GM19035 (cell line): Measurements from ENCODE around the gene EVI5.
A peak's percentile ranks its signal among the peaks of the same experiment; 100 is the strongest.
"Not testable (repeated sequence)": the region's sequence is repeated elsewhere in the genome, so short reads cannot be mapped to it uniquely, and the experiment has no call there.

ENCODE experiments used
- ATAC-seq: cut with Tn5 transposase; IDR thresholded peaks from one replicate; pipeline ENCODE4 v1.9.1; 2021; ENCODE audit not compliant: unreplicated experiment

The EVI5 gene

DNA sequence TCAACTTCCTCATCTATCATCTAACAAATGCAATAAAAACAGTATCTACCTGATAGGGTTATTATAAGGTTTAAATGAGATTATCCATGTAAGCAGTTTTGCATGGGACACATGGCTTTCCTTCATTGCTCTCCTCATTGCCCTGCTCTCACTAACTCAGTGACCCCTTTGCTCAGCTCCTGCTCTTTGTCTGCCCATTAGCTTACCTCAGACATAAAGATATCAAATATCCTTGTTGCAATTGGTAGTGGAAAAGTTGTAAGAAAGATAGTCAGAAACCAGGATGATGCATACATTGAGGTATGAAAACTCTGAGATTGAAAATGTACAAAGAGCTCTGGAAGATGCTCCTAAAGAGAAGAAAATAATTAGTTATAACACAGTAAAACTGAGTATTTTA, 89.8 kb downstream of the EVI5 start:
- ATAC-seq = no peak

DNA sequence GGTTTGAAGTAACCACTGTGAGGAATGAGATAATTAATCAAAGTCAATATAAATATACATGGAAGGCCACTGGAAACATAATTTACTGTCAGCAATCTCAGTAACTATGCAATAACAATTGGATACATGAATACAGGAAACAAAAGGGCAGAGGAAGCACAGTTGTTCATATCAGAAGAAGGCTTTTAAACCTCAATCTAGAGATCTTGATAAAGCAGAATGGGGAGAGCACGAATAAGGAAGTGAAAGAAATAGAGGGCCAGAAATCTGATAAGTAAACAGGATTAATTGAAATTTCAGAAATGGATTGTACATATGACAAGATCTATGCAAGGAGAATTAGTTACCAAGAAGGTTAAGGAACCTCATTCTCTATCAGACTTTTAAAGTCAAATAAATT, 93.0 kb downstream of the EVI5 start:
- ATAC-seq = no peak

DNA sequence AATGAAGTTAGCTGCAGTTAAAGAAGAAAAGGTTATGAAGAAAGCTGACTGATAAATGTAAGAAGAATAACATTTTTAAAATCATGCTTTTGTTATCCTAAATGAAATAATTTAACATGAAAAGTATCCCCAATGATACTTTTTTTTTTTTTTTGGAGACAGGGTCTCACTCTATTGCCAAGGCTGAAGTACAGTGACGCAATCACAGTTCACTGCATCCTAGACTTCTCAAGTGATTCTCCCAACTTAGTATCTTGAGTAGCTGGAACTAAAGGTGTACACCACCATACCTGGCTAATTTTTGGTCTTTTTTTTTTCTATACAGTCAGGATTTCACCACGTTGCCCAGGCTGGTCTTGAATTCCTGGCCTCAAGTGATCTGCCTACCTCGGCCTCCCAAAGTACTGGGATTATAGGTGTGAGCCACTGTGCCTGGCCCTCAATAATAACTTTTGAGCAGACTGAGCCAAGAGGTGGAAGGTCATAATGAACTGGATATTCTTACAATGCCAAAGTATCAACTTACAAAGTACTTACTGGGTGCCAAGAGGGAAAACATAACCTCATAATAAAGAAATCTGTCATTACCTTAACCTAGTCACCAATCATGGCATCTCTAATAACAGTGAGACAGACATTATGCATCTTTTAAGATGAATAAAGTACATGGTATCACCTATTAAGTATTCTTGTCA, 94.5 kb downstream of the EVI5 start:
- ATAC-seq = no peak

DNA sequence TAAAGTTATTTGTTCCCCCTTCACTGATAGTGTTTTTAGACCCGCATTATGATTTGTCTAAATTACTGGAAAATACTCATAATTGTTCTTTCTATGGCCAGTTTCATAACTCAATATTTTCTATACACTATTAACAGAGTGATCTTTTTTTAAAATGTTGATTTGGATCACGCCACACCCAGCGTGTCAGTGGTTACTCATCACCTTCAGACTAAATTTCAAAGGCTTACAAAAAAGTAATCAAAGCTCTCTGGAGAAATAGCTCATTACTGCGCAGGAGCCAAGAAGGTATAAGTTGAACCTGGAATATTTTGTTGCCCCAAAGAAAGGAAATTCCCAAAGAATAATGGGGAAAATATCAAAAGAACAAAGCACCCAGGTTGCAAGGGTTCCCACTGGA, 104.9 kb downstream of the EVI5 start:
- ATAC-seq = no peak

DNA sequence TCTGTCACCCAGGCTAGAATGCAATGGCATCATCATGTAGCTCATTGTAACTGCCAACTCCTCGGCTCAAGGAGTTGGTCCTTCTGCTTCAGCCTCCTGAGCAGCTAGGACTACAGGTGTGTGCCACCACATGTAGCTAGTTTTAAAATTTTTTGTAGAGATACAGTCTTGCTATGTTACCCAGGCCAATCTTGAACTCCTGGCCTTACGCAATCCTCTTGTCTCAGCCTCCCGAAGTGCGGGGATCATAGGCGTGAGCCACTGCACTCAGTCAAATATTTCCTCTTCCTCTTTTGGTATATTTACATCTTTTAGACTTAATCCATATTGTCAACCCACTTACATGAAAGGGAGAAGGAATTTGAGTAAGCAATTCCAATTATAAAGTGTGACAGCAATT, 121.1 kb downstream of the EVI5 start:
- ATAC-seq = no peak

DNA sequence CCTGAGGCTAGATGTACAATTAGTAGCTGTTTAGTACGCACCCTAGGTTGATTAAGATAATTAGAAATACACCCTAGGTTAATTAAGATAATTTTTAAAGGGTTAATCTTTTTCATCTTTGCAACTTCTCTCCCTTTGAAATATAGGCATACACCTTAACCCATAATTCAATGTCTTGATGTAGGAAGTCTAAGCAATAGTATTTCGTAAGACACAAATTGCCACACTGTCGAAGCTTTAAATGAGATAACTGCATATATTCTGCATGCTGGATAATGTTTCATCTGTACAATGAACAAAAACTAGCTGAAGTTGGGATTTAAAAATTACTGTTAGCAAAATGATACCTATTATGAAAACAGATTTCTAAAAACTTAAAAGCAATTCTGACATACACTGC, 122.9 kb downstream of the EVI5 start:
- no peak for ATAC-seq

DNA sequence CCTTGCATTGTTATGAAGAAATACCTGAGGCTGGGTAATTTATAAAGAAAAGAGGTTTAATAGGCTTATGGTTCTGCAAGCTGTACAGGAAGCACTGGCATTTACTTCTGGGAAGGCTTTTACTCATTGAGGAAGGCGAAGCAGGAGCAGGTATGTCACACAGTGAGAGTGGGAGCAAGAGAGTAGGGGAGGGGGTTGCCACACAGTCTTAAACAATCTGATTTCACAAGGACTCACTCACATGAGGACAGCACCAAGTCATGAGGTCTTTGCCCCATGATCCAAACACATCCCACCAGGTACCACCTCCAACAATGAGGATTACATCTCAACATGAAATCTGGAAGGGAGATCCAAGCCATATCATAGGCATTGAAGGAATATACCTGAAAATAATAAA, 127.2 kb downstream of the EVI5 start:
- no peak for ATAC-seq

DNA sequence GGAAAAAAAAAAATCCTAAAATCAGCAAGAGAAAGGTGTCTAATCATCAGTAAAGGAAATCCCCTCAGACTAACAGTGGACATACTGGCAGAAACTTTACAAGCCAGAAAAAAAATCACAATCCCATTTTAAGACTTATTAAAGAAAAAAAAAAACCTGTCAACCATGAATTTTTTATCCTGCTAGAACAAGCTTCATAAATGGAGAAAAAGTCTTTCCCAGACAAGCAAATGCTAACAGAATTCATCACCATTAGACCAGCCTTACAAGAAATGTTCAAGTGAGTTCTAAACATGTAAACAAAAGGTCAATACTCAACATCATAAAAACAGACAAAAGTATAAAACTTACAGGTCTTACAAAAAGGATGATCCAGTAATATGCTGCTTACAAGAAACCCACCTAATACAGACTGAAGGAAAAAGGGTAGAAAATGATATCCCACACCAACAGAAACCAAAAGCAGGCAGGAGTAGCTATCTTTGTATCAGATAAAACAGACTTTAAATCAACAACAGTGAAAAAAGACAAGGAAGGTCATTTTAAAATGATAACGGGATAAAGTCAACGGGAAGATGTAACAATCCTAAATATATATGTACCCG, 129.6 kb downstream of the EVI5 start:
- no peak for ATAC-seq

DNA sequence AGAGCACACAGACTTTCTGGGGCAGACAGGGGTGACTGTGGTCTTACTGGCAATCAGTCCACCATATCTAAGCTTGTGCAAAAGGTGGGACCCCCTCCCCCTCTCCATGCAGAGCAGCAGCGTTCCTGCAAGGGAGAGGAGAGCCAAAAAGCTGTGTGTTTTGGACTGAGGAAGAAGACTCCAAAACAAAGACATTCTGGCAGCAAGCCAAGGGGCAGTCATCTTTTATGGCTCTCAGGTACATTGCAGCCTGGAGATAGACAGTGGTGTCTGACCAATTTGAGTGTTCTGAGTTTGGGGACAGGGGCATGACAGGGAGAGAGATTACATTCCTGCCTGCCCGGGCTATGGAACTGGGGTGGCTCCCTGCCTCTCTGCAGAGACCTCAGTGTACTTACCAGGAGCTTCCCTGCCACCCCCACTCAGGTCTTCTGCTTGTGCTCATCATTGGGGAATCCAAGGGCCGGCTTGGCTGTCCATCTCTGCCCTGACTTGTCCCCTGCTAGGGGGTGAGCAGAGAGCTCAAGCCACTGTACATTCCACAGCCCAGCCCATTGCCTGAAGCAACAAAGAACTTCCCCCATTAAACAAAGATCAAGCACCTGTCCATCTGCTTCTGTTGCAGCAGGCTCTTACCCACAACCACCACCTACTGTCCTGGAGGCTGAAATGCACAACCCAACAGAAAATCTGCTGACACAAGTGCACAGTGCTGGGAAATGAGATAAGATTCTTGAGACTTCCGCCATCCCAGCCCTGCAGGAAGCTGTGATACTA, 131.1 kb downstream of the EVI5 start:
- no peak for ATAC-seq

DNA sequence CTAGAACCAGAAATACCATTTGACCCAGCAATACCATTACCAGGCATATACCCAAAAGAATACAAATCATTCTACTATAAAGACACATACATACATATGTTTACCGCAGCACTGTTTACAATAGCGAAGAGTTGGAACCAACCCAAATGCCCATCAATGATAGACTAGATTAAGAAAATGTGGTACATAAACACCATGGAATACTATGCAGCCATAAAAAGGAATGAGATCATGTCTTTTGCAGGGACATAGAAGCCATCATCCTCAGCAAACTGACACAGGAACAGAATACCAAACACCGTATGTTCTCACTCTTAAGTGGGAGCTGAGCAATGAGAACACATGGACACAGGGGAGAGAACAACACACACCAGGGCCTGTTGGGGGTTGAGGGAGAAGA, 144.2 kb downstream of the EVI5 start:
- not testable (repeated sequence) for ATAC-seq

DNA sequence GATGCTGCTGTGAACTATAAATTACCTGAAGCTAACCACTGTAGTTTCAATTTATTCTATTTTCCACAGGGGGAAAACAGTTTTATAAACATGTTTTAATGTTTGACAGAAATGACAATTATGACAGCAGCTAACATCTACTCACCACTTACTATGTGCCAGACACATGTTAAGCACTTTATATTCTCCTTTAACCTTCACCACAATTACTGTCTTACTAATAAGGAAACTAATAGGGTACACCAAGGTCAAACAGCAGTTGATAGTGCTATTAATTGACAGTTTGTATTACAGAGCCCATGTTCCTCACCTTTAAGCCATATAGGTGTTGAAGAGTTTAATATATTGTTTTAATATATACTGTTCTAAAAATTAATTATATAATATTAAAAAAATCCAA, 146.4 kb downstream of the EVI5 start:
- ATAC-seq = no peak

DNA sequence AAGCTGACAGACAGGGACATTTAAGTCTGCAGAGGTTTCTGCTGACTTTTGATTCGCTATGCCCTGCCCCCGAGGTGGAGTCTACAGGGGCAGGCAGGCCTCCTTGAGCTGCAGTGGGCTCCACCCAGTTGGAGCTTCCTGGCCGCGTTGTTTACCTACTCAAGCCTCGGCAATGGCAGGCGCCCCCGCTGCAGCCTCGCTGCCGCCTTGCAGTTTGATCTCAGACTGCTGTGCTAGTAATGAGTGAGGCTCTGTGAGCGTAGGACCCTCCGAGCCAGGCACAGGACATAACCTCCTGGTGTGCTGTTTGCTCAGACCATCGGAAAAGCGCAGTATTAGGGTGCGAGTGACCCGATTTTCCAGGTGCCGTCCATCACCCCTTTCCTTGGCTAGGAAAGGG, 149.7 kb downstream of the EVI5 start:
- ATAC-seq = not testable (repeated sequence)

DNA sequence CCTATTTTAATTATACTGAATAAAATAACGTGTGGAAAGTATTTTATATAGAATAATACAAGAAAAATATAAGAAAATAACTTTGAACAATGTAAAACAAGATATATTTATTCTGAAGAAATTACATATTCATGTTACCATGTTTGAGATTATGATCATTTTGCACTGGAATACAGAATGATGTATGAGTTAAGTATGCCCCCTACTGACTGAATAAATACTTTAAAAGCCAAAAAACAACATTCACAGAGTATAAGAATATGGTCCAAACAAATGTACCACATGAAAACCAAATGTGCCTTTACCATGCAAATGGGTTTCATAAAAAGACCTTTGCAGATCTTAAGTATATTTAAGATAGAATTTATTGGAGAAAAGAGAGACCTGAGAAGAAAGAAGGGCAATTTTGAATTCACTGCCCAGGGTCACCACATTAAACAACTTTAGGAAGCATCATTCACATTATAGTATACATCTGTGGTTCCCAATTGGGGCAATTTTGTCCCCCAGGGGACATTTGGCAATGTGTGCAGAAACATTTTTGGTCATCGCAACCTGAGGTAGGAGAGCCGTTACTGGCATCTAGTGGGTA, 161.6 kb downstream of the EVI5 start:
- no peak for ATAC-seq

DNA sequence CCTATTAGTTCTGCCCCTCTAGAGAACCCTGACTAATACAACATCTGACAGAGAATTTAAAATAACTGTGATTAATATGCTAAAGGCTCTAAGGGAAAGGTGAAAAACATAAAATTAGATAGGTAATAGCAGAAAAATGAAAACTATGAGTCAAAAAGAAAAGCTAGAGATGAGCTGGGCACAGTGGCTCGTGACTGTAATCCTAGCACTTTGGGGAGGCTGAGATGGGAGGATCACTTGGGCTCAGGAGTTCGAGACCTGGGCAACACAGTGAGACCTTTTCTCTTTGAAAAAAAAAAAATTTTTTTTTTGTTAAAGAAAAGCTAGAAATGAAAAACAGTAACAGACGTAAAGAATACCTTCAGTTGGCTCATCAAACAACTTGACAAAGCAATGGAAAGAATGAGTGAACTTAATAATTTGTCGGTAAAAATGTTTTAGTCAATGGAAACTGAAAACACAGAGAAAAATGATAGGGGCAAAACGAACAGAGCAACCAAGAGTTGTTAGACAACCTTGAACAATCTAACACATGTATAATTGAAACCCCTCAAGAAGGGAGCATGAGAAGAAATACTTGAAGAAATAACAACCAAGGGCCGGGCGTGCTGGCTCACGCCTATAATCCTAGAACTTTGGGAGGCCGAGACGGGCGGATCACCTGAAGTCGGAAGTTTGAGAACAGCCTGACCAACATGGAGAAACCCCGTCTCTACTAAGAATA, 165.3 kb downstream of the EVI5 start:
- ATAC-seq = no peak

DNA sequence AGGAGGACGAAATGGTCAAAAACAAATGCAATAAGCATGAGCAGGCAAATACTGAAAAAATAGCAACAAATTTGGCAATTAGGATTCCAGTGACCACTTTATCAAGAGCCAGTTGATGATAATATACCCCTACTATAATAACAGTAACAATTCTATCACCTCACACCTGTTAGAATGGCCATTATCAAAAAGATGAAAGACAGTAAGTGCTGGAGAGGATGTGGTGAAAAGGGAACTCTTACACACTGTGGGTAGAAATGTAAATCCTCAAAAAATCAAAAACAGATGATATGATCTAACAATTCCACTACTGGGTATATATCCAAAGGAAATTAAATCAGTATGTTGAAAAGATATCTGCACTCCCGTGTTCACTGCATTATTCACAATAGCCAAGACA, 183.9 kb downstream of the EVI5 start:
- ATAC-seq = no peak

DNA sequence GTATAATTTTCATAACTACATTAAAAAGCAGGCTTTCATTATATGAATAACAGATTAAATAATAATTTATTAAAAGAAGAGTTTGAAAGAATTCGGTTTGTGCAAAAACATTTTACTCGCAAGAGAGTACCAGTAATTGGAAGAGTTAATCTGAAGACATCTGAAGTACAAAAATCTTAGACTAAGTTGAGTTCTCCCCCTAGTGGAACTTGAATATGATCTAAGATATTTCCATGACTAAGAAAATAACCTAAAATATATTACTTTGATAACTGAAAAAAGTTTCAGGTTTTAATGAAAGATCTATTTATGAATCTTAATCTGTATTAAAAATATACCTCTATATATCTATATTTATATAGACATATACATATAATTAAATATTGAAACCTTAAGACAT, 185.7 kb downstream of the EVI5 start:
- no peak for ATAC-seq

DNA sequence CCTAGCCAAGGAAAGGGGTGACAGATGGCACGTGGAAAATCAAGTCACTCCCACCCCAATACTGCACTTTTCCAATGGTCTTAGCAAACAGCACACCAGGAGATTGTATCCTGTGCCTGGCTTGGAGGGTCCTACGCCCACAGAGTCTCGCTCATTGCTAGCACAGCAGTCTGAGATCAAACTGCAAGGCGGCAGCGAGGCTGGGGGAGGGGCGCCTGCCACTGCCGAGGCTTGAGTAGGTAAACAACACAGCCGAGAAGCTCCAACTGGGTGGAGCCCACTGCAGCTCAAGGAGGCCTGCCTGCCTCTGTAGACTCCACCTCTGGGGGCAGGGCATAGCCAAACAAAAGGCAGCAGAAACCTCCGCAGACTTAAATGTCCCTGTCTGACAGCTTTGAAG, 195.5 kb downstream of the EVI5 start:
- not testable (repeated sequence) for ATAC-seq

DNA sequence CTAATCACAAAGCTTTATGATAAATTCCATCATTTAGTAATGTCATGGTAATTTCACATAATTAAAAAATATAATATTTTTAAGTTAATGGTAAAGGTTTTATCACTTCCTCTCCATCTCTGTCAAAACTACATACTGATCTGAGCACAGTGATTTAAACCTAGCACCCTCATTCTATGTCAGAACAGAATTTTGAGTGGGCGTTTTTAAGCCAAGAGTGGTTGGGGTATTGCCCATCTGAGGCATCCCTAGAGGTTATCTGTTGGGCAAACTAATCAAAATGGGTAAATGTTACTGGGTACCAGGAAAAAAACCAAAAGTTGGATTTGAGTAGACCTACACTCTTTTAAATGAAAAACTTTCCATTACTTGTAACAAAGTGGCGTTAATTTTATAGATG, 197.5 kb downstream of the EVI5 start:
- no peak for ATAC-seq

DNA sequence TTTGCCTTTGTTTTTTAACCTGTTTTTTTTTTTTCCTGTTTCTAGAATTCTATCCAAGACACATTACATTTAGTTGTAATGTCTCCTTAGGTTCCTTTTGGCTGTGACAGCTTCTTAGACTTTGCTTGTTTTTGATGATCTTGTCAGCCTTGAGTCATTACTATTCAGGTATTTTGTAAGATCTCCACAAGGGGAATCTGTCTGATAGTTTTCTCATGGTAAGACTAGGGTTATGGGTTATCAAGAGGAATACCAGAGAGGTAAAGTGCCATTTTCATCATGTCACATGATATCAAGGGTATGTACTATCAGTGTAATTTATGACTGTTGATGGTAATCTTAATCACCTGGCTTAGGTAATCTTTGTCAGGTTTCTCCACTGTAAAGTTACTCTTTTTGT, 199.1 kb downstream of the EVI5 start:
- no peak for ATAC-seq

DNA sequence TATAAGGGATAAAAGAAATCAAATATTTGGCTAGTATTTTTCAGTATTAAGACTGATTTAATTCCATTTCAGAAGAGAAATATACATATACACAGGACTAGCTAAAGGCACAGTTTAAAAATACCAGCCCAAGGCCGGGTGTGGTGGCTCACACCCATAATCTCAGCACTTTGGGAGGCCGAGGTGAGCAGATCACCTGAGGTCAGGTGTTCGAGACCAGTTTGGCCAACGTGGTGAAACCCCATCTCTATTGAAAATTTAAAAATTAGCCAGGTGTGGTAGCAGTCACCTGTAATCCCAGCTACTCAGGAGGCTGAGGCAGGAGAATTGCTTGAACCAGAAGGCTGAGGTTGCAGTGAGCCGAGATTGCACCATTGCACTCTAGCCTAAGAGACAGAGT, 200.1 kb downstream of the EVI5 start:
- ATAC-seq = peak; percentile 19
